Neutrophil (primary cell): ENCODE data around the gene PRR3.

Source experiments
- H3K27ac ChIP-seq: fragments of 200-600 bp; sonication (generic); 2 replicates; pipeline ENCODE4 v1.5.1; 2016; ENCODE audit warnings: mild to moderate bottlenecking, moderate library complexity
- H3K27me3 ChIP-seq: fragments of 200-600 bp; sonication (generic); 2 replicates; pipeline ENCODE4 v1.6.0; 2016; ENCODE audit warnings: mild to moderate bottlenecking
- H3K36me3 ChIP-seq: fragments of 200-600 bp; sonication (generic); 2 replicates; pipeline ENCODE4 v1.5.1; 2017
- H3K4me1 ChIP-seq, 2 experiments: fragments of 200-600 bp in 1 of 2; sonication (generic) in 1 of 2; 1 replicate in 1 of 2; 2 replicates in 1 of 2; pipeline versions ENCODE4 v1.5.1 to v1.6.1; 2013 to 2016; ENCODE audit warnings: low read depth in 1 of 2, low read length in 1 of 2, mild to moderate bottlenecking in 1 of 2, moderate library complexity in 1 of 2; ENCODE audit not compliant: control insufficient read depth in 1 of 2, insufficient read depth in 1 of 2
- H3K4me3 ChIP-seq, 2 experiments: fragments of 200-600 bp in 1 of 2; sonication (generic) in 1 of 2; 1 replicate in 1 of 2; 2 replicates in 1 of 2; pipeline ENCODE4 v1.5.1; 2013 to 2016; ENCODE audit warnings: low read depth in 1 of 2, low read length in 1 of 2, mild to moderate bottlenecking in 1 of 2, moderate library complexity in 1 of 2
- H3K9me3 ChIP-seq: fragments of 200-600 bp; sonication (generic); 2 replicates; pipeline ENCODE4 v1.5.1; 2016
- TF ChIP-seq, protein P1 (sequence below): fragments of 200-600 bp; sonication (generic); IDR thresholded peaks from 2 replicates; pipeline ENCODE4 v1.5.1; 2016; ENCODE audit warnings: antibody characterized with exemption

Gene PRR3

DNA sequence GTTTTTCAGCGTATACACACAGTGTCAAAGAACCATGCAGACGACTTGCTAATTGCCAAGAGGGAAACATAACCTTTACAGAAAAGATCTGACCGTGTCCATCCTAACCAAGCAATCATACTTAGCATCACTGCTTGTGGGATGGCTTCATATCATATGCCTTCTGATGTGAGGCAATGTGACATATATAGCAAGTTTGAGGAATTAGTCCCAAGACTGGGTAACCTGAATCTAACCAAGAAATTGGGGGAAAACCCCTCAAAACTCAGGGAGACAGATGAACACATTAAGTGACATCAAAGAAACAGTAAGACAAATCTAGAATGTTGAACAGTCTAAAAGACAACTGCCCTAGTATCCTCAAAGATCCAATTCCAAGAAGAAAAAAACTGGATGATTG, 19.2 kb upstream of the PRR3 start:
- Histone ChIP-seq H3K4me1 (peaks cover 16 to 23% of the 10 kb centered on the region in 2 experiments), H3K27me3 (peaks cover 14% of the 10 kb centered on the region), H3K4me3 (no peak overlapping the region), H3K9me3 (no peaks in the 10 kb centered on the region), H3K27ac (no peak overlapping the region), H3K36me3 (no peaks in the 10 kb centered on the region)
- TF ChIP-seq, protein P1, sequence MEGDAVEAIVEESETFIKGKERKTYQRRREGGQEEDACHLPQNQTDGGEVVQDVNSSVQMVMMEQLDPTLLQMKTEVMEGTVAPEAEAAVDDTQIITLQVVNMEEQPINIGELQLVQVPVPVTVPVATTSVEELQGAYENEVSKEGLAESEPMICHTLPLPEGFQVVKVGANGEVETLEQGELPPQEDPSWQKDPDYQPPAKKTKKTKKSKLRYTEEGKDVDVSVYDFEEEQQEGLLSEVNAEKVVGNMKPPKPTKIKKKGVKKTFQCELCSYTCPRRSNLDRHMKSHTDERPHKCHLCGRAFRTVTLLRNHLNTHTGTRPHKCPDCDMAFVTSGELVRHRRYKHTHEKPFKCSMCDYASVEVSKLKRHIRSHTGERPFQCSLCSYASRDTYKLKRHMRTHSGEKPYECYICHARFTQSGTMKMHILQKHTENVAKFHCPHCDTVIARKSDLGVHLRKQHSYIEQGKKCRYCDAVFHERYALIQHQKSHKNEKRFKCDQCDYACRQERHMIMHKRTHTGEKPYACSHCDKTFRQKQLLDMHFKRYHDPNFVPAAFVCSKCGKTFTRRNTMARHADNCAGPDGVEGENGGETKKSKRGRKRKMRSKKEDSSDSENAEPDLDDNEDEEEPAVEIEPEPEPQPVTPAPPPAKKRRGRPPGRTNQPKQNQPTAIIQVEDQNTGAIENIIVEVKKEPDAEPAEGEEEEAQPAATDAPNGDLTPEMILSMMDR, result no peak

DNA sequence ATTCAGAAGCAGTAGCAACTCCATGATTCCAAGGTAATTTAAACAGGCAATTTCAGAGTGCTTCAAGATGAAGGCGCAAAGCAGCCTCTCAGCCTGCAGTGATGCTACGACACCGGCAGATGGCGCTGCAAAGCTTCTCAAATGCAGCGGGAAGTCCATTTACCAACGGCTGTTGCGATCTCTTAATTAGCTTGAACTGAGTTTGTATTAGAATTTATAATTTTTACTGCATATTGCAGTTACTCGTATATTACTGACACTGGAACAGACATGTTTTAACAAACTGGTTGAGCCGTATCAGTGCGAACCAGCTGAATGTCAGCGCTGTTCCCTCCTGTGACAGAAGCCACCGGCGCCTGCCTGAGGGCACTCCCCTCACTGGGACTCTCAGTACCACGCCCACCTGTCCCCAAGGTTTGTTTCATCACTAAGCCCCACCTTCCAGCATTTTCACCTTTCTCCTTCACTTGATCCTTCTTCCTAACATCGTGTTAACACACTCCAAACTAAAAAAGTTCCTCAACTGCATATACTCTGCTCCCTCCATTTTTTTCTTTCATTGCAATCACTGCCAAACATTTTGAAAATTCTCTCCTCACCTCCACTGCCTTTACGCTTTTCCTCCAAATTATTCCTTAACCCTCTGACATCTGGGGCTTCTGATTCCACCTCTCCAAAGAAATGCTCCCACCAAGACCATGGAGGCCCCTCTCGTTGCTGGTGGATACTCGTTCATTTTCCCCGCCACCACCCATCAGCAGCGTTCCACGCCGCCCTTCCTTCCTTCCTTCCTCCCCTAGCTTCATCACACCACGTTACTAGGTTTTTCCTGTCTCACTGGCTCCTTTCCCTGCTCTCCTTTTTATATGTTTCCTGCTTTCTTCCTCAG, 15.3 kb upstream of the PRR3 start:
- Histone ChIP-seq H3K9me3 (no peaks in the 10 kb centered on the region), H3K4me3 (peak overlapping the region; percentile 41 to 60), H3K27me3 (peaks cover 38% of the 10 kb centered on the region), H3K4me1 (peaks cover 13 to 18% of the 10 kb centered on the region in 2 experiments), H3K36me3 (no peaks in the 10 kb centered on the region), H3K27ac (peak overlapping the region; percentile 30)
- TF ChIP-seq, protein P1, result peak; percentile 99

DNA sequence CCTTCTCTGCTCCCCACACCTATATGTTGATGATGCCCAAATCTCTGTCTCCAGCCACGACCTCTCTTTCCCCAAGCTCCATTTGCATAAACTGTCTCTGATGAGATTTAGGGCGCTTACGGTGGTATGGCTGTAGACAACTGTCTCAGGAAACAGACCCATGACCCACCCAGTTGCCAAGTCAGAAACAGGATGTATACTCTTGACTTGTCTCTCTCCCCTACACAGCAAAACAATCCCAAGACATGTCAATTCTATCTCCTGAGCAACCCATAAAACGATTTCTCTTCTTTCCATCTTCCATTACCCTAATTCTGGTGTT, 14.7 kb upstream of the PRR3 start:
- Histone ChIP-seq H3K27me3 (peaks cover 38% of the 10 kb centered on the region), H3K9me3 (no peaks in the 10 kb centered on the region), H3K4me1 (peaks cover 18 to 22% of the 10 kb centered on the region in 2 experiments), H3K36me3 (no peaks in the 10 kb centered on the region), H3K27ac (no peak overlapping the region), H3K4me3 (peak overlapping the region in 1 of 2 experiments; percentile 60)
- TF ChIP-seq, protein P1, result no peak

DNA sequence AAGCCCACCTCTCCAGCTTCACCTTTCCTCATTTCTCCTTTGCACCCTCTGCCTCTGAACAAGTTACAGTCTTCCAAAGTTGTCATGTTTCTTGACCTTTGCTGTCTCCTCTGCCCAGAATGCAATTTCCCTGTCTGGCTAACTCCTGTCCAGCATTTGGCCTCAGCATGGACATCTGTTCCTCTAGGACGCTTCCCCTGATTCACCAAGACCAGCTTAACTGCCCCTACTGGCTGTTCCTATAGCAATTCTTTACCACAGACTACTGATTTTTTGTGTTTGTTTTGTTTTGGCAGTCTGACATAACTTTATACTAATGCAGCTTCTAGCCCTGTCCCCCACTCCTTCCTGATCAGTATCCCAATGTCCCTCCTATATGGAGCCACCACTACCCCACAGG, 14.2 kb upstream of the PRR3 start:
- Histone ChIP-seq H3K4me3 (no peak overlapping the region), H3K27me3 (peaks cover 38% of the 10 kb centered on the region), H3K27ac (no peak overlapping the region), H3K9me3 (no peaks in the 10 kb centered on the region), H3K4me1 (peaks cover 21 to 27% of the 10 kb centered on the region in 2 experiments), H3K36me3 (no peaks in the 10 kb centered on the region)
- TF ChIP-seq, protein P1, result no peak

DNA sequence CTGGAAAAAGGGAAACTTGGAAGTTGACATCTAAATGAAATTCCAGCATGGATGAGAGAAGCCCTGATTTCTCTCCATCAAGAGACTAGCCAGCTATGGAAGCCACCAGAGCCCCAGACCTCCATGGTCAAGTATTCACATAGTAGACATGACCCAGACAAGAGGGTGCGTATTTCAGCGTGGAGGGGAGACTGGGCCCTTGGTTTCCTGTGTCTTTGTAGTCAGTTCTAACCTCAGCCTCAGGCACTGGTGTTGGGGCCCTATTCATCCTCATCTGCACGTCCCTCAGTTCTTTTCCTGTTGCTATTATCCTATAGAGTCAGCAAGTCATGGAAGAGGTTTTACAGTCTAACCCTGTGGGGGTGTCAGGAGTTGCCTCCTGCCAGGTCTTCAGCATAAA, 13.3 kb upstream of the PRR3 start:
- Histone ChIP-seq H3K4me3 (no peak overlapping the region), H3K9me3 (no peaks in the 10 kb centered on the region), H3K36me3 (no peaks in the 10 kb centered on the region), H3K4me1 (peaks cover 21 to 27% of the 10 kb centered on the region in 2 experiments), H3K27me3 (peaks cover 38% of the 10 kb centered on the region), H3K27ac (no peak overlapping the region)
- TF ChIP-seq, protein P1, result no peak
